Left renal cortex interstitium (tissue), 4 donors: ENCODE measurements around the gene ACTN1. TPM values are rescaled to one million over a fixed set of nuclear protein-coding genes. Genes with fewer than 3 reads are reported as not detected.

Experiments
- DNase-seq, 4 donors: peaks; one replicate each; pipeline ENCODE4 v3.0.0-alpha.2; 2013; ENCODE audit warnings: low read depth in 4 of 4, low spot score in 2 of 4, missing footprints in 1 of 4
- polyA plus RNA-seq, 4 donors: library from polyadenylated mRNA; unstranded; fragments of 120-200 nt; gene quantifications; one replicate each; pipeline ENCODE4 v1.2.1, GENCODE V29; 2013; ENCODE audit not compliant: insufficient read length in 4 of 4

Gene ACTN1
- polyA plus RNA-seq, 4 donors = 71.6 to 83.5 (median 75.3) TPM

DNA sequence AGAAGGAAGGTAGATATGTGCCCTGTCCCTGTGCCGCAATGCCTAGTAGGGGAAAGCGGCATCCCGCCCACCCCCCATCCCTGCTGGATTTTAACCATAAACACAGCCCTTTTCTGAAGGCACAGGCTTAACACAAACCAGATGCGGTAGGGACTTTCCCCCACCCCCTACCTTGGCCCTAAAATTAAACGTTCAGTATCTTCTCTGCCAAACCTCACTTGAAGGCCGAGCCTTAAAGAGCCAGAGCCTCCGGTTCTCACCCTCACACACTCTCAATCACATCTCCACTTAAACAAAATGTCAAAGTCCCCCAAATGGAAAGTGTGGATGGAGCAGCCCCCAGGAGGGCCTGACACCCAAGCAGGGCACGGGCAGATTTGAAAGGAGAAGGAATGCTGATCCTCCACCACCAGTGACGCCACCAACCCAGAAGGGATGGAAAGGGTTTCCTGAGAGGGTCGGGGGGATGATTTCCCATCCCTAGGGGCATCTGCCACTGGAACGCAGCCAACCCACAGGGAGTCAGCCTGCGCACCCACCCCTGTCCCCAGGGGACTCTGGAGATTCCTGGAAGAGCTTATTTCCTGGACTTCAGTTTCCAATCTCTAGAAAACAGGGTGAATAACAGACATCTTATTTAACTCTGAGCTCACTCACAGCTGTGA is 26.4 kb downstream of the ACTN1 start:
- DNase-seq = no peak

DNA sequence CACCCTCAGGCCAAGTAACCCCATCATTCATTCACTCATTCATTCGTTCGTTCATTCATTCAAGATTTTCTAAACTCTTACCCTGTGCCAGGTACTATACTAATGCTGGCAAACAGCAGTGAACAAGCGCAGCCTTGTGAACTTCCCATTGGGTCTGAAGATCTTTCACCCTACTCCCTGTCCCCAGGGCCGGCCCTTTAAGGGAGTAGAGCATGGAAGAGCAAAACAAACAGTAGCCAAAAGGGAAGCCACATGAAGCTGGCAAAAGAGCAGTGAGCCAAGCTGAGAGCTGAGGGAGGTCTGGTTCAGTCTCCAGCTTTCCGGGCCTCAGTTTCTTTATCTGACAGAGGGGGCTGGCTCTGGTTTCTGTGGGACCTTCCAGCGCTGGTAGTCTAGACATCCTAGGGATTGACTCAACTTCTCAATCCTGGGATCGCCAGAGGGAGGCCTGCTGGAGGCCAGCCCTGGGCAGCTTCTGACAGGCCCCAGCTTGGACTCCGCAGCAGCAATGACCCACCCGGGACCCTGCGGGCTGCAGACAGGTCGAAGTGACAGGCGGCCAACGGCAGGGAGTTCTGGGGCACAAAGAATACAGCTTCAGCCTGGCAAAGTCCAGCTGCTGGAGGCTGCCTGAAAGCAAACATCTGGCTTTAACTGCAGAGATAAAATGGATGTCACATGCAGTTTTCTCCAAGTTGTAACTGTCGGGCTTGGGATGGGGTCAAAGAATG is 27.1 kb downstream of the ACTN1 start:
- DNase-seq = no peak

DNA sequence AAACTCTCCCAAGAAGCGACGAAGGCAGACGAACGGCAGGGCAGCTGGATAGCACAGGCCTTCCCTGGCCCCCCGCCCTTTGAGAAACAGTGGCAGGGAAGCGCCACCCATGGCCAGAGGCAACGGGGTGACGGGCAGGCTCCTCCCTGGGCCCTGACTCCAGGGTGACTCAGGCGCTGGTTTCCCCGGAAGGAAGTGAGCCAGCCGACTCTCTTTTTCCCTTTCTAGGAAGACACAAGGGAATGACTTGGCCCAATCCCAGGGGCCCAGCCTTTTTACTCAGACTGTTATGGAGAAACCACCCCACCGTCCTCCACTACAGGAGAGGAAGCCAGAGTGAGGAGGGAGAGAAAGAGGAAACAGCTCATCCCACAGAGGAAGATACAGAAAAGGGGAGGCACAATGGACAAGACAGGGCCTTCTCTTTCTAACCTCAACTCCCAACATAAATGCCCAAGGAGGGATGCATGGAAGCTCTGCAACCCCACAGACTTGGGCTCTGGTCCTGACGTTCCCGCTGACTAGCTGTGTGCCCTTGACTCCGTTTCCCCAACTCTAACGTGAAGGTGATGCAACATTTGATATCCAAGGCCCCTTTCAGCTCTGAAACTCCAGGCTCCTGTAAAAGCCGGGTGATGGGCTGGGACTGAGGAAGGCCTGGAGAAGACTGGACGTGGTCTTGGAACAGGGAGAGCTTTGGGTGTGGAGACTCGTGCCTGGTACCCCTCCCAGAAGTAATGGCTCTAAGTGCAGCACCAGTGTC is 27.9 kb downstream of the ACTN1 start:
- DNase-seq = no peak

DNA sequence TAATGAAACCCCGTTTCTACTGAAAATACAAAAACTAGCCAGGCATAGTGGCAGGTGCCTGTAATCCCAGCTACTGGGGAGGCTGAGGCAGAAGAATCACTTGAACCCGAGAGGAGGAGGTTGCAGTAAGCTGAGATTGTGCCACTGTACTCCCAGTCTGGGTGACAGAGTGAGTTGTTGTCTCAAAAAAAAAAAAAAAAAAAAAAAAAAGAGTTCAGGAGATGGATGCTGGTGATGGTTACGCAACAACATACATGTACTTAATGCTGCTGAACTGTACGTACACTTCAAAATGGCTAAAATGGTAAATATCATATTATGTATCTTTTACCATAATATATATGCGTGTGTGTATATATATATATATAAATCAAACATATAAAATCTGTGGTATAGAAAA is 29.0 kb downstream of the ACTN1 start:
- no peak for DNase-seq

DNA sequence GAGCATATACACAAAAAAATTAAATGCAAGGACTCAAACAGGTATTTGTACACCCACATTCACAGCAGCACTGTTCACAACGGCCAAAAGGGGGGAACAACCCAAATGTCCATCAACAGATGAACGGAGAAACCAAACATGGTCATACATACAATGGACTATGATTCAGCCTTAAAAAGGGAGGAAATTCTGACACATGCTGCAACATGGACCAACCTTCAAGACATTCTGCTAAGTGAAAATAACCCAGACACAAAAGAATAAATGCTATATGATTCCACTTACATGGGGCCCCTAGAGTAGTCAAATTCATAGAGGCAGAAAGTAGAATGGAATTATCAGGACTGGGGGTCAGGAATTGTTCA is 29.5 kb downstream of the ACTN1 start:
- no peak for DNase-seq

DNA sequence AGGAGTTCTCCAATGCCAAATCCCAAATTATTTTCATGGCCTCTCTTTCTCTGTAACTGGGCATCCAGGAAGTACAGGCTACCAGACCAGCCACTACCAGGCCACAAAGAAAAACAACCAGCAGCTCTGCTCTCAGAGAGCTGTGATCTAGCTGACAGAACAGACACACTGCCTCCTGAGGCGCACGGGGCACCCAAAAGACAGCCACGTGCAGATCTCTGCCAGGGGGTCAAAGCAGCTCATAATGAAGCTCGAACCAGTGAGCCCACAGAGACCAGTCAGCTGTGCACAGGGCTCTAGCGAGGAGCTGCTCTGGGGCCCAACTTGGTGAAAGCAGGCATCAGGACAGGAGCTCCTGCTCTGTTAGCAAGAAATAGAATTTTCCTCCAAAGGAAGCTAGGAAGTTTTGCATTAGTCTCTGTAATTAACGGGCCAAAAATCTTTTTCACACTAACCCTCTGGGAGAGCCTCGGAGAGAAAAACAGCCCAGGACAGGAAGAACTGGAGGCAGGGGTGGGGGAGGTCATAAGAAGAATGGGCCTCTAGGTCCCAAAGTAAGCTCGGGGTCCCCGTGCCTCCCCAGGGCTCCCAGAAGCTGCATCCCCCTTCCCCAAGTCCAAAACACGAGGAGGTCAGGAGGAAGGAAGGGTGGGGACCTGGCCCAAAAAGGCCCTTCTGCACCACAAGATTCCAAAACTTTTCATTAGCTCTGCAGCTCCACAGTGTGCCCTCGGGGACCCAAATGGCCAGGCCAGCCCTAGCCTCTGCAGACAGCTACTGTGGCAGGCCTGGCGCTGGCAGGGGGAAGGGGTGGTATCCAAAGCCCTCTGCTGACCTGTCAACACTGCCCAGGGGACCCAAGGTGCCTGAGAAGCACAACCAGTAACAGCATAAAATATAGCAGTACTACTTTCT is 30.2 kb downstream of the ACTN1 start:
- DNase-seq = no peak

DNA sequence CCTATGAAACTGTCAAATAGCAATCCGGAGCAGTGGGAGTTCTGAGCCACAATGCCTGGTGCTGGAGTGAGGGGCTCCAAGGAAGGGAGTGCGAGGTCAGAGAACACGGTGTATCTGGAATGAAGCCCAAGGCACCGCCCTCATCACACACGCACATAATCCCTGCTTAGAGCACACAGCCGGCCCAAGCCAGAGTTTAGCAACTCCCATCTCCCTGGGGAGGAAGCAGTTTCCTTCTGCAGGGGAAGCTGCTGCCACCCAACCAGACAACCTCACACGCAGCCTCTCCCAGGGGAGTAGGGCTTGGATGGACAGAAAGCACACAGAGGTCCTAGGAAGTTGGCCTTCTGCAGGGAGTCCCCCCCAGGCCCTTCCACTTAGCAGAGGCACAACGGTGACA is 31.3 kb downstream of the ACTN1 start:
- DNase-seq = no peak

DNA sequence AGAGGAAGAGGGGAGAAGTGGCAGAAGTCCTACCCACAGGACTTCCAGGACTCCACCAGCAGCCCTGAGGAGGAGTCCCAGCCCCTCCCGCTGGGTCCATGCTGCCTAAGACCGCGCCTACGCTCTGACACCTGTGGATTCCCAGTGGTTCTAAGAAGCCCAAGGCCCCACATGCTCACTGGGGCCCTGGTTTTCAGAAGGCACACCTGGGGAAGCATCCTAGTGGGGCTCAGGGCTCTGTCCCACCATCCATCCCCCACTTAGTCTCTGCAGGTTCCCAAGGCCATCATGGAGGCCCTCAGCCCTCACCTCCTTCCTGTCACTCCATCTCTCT is 32.6 kb downstream of the ACTN1 start:
- DNase-seq = no peak

DNA sequence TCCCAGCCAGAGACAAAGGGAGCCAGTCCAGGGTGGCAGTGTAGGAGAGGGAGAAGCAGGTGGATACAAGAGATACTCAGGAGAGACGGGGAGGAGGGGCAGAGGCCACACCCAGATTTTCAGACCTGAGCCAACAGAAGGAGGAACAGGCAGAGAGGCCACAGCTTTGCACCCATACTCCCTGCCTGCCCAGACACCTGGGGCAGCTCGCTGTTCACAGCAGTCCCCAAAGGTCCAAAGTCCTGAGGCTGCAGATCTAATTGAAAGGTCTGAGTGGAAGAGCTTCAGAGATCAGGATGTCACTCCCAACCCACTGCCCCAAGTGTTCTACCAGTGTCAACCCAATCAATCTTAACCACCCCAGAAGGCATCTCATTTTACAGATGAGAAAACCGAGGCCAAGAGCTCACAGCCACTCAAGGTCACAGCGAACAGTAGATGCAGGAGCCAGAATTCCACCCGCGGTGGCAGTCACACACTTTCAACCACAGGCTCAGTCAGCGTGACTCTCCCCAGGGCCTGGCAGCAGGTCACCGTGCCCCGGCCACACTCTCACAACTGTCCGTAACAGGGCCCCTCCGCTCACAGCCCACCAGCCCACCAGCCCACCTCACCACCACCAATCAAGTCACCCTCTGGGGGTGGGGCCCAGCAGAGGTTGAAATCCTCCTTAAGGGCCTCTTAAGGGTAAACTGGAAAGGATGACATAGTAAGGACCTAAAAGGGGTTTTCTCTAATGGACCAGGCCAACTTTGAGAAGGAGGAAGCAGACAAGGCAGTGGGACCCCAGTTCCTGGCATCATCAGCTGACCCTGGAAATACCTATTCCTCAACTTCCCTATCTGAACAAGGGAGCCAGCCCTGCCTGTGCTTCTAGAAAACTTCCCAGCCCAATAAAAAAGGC is 33.3 kb downstream of the ACTN1 start:
- DNase-seq = no peak

DNA sequence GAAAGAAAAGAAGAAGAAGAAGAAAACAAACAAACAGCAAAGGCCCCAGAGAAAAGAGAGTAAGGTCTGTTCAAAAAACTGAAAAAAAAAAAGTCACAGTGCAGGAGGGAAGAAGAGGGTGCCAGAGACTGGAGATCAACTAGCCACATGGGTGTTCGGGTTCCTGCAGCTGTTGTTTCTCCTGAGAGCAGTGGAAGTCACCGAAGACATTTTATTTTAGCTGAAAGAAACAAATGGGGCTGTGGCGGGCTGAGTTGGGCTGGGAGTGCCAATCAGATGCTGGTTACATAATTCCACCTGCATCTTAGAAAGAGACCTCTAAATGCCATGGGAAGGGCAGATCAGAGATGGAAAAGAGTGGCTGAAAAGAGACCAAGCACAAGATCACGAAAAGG is 33.9 kb downstream of the ACTN1 start:
- no peak for DNase-seq

DNA sequence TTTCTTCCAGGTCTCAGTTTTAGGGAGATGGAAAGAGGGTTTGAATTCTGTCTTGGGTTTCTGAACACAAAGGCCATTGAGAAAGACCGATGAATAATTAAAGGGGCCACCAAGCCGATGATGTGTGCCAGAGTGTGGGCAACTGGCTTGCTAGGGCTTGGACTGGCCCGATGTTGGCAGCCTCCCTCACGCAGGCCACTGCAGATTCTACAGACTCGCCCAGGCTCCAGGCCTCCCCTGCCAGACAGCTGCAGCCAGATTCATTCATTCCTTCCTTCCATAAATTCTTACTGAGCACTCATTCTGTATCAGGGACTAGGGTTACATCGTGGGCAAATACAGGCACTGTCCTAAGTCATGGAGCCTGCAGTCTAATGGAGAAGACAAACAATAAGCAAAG is 34.9 kb downstream of the ACTN1 start:
- DNase-seq = no peak

DNA sequence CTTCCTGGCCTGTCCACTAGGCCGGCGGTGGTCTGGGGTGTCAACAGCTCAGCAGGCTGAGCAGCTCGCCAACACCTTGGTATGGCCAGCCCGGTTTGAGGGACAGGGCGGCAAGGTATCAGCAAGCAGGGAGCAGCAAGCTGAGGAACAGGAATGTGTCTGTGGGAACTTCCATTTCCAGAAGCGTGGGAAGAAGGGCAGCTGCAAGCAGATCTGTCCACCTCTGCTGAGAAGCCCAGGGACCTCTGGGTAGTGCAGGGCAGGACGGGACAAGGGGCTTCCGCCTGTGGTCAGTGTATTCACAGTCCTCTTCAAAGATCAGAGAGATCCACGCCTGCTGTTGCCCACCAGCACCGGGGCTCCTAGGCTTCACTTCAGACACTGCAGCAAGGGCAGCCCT is 36.0 kb downstream of the ACTN1 start:
- no peak for DNase-seq

DNA sequence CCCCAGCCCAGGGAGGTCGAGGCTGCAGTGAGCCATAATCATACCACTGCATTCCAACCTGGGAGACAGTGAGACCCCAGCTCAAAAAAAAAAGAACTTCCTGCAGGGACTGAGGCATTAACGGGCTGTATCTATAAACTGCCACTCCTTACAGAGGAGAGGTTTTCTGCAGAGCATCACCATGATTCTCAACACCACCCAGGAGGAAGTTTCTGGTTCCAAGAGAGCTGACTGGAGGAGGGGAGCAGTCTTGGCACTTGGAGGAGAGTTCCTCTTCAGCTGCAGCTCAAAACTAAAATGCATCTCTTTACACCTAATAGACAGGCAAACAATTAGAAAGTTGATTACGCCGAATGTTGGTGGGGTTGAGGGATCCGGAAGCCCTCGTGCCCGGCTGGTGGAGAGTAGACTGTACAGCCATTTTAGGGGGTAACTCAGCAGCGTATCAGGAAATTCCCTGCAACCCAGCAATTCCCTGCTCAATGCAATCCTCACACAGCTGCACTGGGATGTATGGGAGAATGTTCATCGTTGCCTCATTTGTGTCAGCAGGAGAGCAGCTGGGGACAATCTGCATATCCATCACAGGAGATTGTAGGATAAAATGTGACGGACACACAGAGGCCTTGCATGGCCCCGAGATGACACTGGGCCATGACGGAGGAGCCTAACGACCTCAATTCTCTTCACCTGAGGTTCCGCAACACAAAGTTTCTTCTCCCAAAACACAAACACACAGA is 36.6 kb downstream of the ACTN1 start:
- DNase-seq = no peak

DNA sequence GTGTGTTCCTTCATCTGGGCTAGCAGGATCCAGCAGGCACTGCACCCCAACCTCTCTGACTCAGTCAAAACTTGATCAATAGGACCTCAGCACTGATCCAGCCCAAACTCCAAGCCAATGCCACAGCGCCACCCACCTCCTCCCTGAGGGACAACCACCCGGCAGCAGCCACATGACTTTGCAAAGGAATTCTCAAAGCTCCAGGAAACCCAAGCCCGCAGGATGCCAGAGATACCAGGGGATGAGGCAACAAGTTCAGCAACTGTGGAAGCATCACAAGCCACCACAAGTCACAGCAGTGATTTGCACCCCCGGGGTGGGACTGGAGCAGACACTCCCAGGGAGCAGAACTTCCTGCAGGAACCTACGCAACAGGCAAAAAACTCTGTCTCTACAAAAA is 37.3 kb downstream of the ACTN1 start:
- no peak for DNase-seq

DNA sequence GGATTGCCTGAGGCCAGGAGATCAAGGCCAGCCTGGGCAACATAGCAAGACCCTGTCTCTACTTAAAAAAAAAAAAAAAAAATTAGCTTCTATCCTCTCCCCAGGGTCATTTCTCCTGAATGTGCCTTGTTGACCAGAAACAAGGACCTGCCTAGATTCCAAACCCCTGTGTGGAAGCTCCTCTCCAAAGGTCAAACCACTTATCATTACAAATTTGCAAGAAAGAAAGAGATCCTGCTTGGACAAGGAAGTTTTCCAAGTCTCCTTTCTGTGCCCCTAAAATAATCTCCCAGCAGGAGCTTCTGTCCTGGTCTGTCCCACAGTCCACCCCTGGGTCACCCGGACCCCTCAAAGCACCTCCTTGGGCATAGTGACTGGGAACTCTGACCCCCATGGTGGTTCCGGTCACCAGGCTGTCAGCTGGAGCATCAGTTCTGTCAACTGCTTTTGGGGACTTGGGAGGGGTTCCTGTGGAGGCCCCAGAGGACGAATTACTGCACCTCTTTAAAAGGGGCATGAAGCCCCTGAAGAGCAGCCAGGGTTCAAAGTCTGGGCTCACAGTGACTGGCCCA is 38.4 kb downstream of the ACTN1 start:
- no peak for DNase-seq

DNA sequence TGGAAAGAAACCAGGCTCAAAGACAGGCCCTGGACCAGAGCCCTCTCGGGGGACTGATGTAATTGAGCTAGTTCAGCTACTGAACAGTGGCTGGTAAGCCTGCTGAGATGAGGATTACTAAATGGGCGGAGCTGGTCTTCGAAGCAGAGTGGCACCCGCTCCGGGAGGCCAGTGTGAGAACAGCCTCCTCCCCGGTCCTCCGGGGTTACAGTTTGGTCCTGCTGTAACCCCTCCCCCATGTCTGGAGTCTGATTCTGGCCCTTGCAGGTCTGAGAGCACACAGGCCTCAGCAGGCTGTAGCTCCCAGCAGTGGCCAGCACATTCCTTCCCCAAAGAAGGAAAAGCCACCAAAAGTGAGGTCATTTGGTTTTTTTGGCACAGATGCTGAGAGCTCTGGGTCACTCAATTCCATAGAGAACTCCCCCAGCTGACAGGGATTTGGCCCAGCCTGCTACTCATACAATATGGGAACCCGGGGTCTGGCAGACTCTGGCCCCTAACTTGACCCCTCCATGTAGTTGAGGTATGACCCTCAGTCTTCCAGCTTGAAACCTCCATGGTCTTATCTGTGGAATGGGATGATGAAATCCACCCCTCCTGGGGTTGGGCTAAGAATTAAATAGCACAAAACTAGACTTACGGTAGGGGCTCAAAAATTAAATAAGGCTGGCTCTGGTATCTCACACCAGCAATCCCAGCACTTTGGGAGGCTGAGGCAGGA is 39.0 kb downstream of the ACTN1 start:
- DNase-seq = peak in 1 of 4 donors; percentile 58

DNA sequence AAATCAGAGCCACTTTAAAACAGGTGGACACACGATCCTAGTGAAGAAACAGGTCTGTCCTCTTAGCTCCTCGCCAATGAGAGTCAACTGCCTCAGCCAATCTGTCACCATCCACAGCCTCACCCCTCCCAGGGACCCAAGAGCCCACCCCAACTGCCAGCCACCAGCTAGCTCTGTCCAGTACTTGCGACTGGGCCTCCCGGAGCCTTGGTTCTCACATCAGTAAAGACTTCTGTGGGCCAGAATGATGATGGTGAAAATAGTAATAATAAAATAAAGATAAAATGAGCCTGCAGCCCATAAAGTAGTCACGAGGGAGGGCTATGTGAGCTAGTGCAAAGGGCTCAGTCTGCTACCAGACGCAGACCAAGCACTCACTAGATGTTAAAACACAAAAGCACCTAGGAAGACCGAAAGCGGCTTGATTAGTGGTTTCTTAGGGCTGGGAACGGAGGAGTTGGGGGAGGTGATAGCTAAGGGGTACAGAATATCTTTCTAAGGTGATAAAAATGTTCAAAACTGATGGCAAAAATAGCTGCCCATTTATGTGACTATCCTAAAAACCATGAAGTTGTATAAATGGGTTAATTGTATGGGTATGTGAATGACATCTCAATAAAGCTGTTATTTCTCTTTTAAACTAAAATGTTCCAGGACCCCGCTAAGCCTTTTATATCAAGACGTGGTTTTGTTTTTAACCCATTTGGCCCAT is 39.8 kb downstream of the ACTN1 start:
- no peak for DNase-seq
